ENCODE data around the gene STPG2. TPM values are rescaled to one million over a fixed set of nuclear protein-coding genes. Genes with fewer than 3 reads are reported as not detected.
"Not testable (repeated sequence)": the region's sequence is repeated elsewhere in the genome, so short reads cannot be mapped to it uniquely, and the experiment has no call there.

The STPG2 gene
- total and polyA plus RNA-seq, 3 donors from 2014 or later: 2.6 to 3.7 (median 2.7) TPM

DNA sequence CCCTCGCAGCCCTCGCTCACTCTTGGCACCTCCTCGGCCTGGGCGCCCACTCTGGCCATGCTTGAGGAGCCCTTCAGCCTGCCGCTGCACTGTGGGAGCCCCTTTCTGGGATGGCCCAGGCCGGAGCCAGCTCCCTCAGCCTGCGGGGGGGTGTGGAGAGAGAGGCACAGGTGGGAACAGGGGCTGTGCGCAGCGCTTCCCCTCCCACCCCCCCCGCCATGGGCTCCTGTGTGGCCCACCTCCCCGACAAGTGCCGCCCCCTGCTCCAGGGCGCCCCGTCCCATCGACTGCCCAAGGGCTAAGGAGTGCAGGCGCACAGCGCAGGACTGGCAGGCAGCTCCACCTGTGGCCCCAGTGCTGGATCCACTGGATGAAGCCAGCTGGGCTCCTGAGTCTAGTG lies 220.2 kb downstream of the STPG2 start:
- Histone ChIP-seq H3K27ac (no peak overlapping the region), H3K4me3 (no peak overlapping the region), H3K9me3 (no peaks in the 10 kb centered on the region), H3K36me3 (ENCODE audit: low read depth, missing control alignments) (no peaks in the 10 kb centered on the region), H3K4me1 (no peaks in the 10 kb centered on the region), H3K27me3 (no peaks in the 10 kb centered on the region)
- intact Hi-C loops (cut with DNase I; ENCODE audit: low total_unique reads): no loop called here
- WGBS, 2 donors: 96 to 98% methylated on average over 6 to 16 of the region's 17 CpGs
- TF ChIP-seq, protein P1, sequence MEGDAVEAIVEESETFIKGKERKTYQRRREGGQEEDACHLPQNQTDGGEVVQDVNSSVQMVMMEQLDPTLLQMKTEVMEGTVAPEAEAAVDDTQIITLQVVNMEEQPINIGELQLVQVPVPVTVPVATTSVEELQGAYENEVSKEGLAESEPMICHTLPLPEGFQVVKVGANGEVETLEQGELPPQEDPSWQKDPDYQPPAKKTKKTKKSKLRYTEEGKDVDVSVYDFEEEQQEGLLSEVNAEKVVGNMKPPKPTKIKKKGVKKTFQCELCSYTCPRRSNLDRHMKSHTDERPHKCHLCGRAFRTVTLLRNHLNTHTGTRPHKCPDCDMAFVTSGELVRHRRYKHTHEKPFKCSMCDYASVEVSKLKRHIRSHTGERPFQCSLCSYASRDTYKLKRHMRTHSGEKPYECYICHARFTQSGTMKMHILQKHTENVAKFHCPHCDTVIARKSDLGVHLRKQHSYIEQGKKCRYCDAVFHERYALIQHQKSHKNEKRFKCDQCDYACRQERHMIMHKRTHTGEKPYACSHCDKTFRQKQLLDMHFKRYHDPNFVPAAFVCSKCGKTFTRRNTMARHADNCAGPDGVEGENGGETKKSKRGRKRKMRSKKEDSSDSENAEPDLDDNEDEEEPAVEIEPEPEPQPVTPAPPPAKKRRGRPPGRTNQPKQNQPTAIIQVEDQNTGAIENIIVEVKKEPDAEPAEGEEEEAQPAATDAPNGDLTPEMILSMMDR (IDR thresholded peaks at IDR 0.05): no peak
- no peak for TF ChIP-seq POLR2A (IDR thresholded peaks at IDR 0.05)
- no peak for DNase-seq

DNA sequence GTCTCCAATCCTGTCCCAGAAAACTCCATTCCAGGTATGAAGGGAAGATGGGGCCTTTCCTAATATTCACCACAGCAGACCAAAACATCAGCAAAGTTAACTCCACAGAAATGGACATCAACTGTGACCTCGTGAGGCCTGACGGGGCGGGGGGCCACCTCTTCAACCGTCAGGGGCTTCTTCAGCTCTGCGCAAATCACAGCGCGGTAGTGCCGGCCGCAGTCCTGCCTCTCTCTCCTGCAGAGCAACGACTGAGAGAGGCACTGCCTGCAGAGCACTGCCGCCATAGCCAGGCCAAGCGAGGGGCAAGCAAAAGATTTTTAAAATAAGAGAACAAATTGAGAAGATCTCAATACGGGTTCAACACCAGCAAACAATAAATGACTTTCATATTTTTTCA lies 226.2 kb downstream of the STPG2 start:
- intact Hi-C loops (cut with DNase I; ENCODE audit: low total_unique reads): no loop called here
- DNase-seq: no peak
- no peak overlapping the region for H3K4me3 ChIP-seq
- no peaks in the 10 kb centered on the region for H3K36me3 ChIP-seq (ENCODE audit: low read depth, missing control alignments)
- no peaks in the 10 kb centered on the region for H3K27me3 ChIP-seq
- no peaks in the 10 kb centered on the region for H3K4me1 ChIP-seq
- TF ChIP-seq, protein P1 (IDR thresholded peaks at IDR 0.05): no peak
- no peak for TF ChIP-seq POLR2A (IDR thresholded peaks at IDR 0.05)
- no peaks in the 10 kb centered on the region for H3K9me3 ChIP-seq
- 74 to 80% methylated on average over 13 of the region's 13 CpGs for WGBS, 2 donors
- H3K27ac ChIP-seq: no peak overlapping the region

- Histone ChIP-seq H3K27ac (no peak overlapping the region), H3K4me1 (no peaks in the 10 kb centered on the region), H3K4me3 (no peak overlapping the region), H3K27me3 (no peaks in the 10 kb centered on the region), H3K36me3 (ENCODE audit: low read depth, missing control alignments) (no peaks in the 10 kb centered on the region), H3K9me3 (no peaks in the 10 kb centered on the region)
- no peak for TF ChIP-seq POLR2A (IDR thresholded peaks at IDR 0.05)
- TF ChIP-seq, protein P1 (IDR thresholded peaks at IDR 0.05): no peak
- WGBS, 2 donors: 54 to 79% methylated on average over 4 of the region's 4 CpGs
- no peak for DNase-seq
- intact Hi-C loops (cut with DNase I; ENCODE audit: low total_unique reads): no loop called here
Observed at GRCh38 chr4:97912156-97912555, 231.1 kb downstream of the STPG2 start.

GRCh38 chr4:97911236-97911906 lies 231.9 kb downstream of the STPG2 start:
- 61 to 72% methylated on average over 5 to 14 of the region's 14 CpGs for WGBS, 2 donors
- H3K27ac ChIP-seq: no peak overlapping the region
- no peak overlapping the region for H3K4me3 ChIP-seq
- TF ChIP-seq, protein P1 (IDR thresholded peaks at IDR 0.05): no peak
- no peak for TF ChIP-seq POLR2A (IDR thresholded peaks at IDR 0.05)
- no peaks in the 10 kb centered on the region for H3K9me3 ChIP-seq
- no peaks in the 10 kb centered on the region for H3K36me3 ChIP-seq (ENCODE audit: low read depth, missing control alignments)
- no peak for DNase-seq
- intact Hi-C loops (cut with DNase I; ENCODE audit: low total_unique reads): no loop called here
- no peaks in the 10 kb centered on the region for H3K4me1 ChIP-seq
- H3K27me3 ChIP-seq: no peaks in the 10 kb centered on the region

GRCh38 chr4:97910005-97910404 lies 233.3 kb downstream of the STPG2 start:
- TF ChIP-seq, protein P1 (IDR thresholded peaks at IDR 0.05): no peak
- no peak for TF ChIP-seq POLR2A (IDR thresholded peaks at IDR 0.05)
- WGBS, 2 donors: 45 to 47% methylated on average over 3 of the region's 3 CpGs

GRCh38 chr4:97903436-97904189 lies 239.7 kb downstream of the STPG2 start:
- not testable (repeated sequence) for H3K36me3 ChIP-seq (ENCODE audit: low read depth, missing control alignments)
- 82 to 84% methylated on average over 23 of the region's 23 CpGs for WGBS, 2 donors

More at GRCh38 chr4:97910005-97910404, 233.3 kb downstream of the STPG2 start:
- Histone ChIP-seq H3K9me3 (no peaks in the 10 kb centered on the region), H3K27ac (no peak overlapping the region), H3K27me3 (no peaks in the 10 kb centered on the region), H3K4me1 (no peaks in the 10 kb centered on the region), H3K4me3 (no peak overlapping the region), H3K36me3 (ENCODE audit: low read depth, missing control alignments) (no peaks in the 10 kb centered on the region)
- no peak for DNase-seq
- intact Hi-C loops (cut with DNase I; ENCODE audit: low total_unique reads): no loop called here

More at GRCh38 chr4:97903436-97904189, 239.7 kb downstream of the STPG2 start:
- H3K27ac ChIP-seq; H3K4me3 ChIP-seq; H3K27me3 ChIP-seq; DNase-seq; intact Hi-C loops (cut with DNase I; ENCODE audit: low total_unique reads); H3K4me1 ChIP-seq; H3K9me3 ChIP-seq: not testable (repeated sequence)
